GM10266 (cell line): ENCODE results near the gene PRKCH.

ENCODE experiments used
- DNase-seq: peaks from one replicate; pipeline ENCODE4 v3.0.0; 2012; ENCODE audit errors: extremely low spot score
- CTCF ChIP-seq: IDR thresholded peaks from 2 replicates; pipeline ENCODE4 v1.5.1; 2012; ENCODE audit warnings: mild to moderate bottlenecking, low read depth; ENCODE audit not compliant: control insufficient read depth, insufficient read depth; ENCODE audit errors: missing control alignments

PRKCH gene

GRCh38 chr14:61381553-61381952 lies 60.2 kb downstream of the PRKCH start:
- DNase-seq = no peak
- TF ChIP-seq CTCF = no peak

DNA sequence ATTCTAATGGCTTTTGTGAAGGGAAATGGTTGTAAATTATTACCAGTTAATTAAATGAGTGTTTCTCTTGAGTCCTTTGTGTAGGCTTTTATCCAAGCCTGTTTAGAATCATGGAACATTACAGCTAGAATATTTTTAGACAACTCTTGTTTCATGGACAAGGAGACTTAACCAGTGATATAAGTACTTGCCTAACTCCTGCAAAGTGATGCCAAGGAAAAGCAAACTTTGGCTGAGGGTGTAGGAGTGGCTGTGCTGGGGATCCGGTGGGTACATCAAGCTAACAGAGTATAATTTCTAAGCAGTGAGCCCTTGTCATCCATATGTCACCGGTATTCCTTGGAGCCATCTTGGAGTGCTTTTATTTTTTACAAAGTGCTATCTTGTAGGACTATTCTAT lies 61.5 kb downstream of the PRKCH start:
- TF ChIP-seq CTCF = no peak
- DNase-seq = no peak

DNA sequence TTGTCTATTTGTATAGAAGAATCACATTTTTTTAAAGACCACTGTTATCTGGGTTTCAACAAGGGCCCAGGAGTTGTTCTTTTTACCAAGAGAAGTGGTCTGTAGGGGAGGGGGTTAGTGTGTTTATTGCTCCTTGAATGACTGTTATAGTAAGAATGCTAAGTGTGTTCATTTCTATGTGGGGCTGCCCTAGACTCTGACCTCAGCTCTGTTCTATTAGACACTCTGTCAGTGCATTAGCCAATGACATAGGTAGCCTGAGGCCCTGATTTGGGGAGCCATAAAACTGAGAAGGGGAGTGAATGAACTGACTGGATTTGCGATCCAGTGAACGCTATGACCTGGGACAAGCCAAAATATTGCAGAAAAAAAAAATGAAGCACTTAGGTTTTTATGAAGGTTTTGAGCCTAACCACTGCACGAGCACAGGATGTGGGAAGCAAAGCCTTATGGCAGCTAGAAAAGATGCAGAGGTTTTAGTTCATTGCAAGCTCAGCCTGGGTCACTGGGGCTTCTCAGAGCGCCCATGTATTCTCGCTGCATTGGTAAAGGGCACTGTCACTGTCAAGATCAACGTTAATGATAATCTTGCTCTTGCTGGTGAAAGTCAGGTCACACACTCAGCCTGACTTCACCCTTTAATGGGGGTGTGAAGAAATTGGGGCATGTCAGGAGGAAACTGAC lies 63.8 kb downstream of the PRKCH start:
- no peak for TF ChIP-seq CTCF
- no peak for DNase-seq

GRCh38 chr14:61386173-61386772 lies 64.9 kb downstream of the PRKCH start:
- TF ChIP-seq CTCF = no peak
- no peak for DNase-seq

GRCh38 chr14:61387076-61387475 lies 65.7 kb downstream of the PRKCH start:
- TF ChIP-seq CTCF = no peak
- no peak for DNase-seq

GRCh38 chr14:61388173-61388975 lies 67.0 kb downstream of the PRKCH start:
- no peak for TF ChIP-seq CTCF
- DNase-seq = peak; percentile 51
